Islet of Langerhans (tissue), 1 donor: ENCODE measurements around the gene CAMK1D.
"Not testable (repeated sequence)": the region's sequence is repeated elsewhere in the genome, so short reads cannot be mapped to it uniquely, and the experiment has no call there.

Experiments
- FAIRE-seq: peaks from one replicate; lab custom pipeline; 2011; peaks lifted over from hg19 to GRCh38; lab: Jason Lieb, UNC

The CAMK1D gene

DNA sequence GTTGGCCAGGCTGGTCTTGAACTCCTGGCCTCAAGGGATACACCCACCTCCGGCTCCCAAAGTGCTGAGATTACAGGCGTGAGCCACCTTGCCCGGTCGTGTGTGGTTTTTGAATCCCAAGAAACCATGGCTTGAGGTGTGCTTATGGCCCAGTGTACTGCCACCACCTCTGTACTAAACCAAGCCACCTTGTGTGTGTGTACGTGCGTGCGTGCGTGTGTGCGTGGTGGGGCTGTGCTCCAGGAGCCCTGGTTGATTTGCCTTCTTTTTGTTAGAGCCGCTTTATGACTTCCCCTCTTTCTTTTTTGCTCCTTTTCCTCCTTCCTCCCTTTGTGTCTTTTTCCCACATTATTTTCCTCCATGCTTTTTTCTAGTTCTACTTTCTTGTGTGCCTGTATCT lies 121.4 kb downstream of the CAMK1D start:
- no peak for FAIRE-seq

DNA sequence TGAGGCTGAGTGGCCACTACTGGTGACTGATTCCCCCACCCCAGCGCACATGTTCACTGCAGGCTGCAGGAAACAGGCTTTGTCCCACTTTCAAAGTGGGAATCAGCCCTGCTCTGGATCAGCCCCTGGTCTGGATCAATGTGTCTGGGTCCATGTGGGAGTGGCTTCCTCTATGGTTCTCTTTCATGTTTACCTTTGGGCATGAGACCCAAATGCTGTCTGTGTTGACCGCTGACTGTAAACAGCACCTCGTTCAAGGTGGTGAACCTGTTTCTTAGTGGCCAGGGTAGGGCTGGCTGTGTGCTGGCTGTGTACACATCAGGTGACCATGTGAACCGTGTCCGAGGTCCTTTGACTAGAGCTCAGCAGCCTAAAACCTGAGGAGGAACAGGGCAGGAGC lies 121.8 kb downstream of the CAMK1D start:
- no peak for FAIRE-seq

DNA sequence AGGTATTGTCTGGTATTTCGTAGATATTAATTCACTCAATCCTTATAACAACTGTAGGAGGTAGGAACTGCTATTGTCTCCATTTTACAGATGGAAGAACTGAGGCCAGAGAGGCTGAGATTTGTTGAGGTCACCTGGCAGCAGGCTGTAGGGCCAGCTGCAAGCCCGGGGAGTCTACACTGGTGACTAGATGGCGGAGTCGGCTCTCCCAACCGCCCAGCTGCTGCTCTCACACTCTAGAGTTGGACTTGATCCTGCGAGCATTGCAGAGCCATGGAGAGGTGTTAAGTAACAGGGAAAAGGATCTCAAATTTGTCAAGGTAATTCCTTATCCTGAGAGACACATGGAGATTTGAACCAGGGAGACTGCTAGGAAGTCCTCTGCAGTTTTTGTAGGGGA lies 124.1 kb downstream of the CAMK1D start:
- FAIRE-seq, result no peak

DNA sequence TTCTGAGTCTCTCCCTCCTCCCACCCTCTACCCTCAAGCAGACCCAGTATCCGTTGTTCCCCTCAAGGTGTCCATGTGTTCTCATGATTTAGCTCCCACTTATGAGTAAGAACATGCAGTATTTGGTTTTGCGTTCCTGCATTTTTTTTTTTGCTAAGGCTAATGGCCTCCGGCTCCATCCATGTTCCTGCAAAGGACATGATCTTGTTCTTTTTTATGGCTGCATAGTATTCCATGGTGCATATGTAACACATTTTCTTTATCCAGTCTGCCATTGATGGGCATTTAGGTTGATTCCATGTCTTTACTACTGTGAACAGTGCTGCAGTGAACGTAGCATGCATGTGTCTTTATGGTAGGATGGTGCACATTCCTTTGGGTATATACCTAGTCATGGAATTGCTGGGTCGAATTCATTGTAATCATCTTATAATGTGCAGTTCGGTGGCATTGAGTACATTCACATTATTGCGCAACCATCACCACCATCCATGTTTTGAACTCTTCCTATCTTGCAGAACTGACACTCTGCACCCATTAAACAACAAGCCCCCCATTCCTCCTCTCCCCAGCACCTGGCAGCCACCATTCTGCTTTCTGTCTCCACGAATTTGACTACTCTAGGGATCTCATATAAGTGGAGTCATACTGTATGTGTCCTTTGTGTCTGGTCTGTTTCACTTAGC lies 125.5 kb downstream of the CAMK1D start:
- no peak for FAIRE-seq

DNA sequence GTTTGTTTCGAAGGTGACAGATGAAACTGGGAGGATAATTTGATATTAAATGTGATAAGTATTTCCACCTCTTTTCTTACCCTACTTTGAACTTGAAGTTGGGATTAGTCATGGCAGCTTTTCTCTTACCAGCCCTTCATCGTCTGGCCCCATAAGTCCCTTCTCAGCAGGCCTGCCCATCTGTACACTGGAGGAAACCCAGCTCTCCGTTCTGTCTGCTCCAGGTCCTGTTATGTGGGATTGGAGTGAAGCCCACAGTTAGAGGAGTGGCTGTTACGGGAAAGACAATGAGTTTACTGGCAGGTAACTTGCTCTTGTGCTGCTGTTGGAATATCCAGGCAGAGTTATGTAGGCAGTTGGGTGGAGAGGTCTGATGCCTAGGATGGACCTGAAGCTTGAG lies 127.3 kb downstream of the CAMK1D start:
- FAIRE-seq, result no peak

DNA sequence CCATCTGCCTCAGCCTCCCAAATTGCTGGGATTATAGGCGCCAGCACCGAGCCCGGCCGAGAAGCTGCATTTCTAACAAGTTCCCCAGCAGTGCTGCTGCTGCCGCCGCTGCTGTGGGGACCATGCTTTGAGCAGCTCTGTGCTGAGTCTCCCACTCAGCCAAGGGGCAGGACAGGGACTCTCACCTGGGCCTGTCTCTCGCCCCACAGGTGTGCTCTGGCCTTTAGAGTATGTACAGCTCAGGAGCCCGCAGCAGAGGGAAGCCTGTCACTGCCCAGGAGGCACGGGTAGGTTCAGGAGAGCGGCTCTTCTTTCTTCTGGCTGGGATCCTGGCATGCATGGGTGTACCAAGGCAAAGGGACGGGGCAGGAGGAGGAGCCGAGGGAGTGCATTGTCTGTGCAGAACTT lies 130.1 kb downstream of the CAMK1D start:
- no peak for FAIRE-seq

DNA sequence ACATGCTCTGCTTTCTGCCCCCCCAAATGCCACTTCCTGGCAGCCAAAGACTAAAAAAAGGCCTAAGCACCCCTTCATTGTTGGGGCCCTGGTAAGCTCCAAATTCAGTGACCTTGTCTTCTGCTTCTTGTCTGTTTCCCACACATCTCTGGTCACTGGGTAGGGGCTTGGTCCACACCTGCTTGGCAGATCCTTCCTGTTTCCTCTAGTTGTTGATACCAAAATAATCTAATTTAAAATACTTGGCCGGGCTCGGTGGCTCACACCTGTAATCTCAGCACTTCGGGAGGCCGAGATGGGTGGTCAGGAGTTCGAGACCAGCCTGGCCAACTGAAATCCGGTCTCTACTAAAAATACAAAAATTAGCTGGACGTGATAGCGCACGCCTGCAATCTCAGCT lies 130.6 kb downstream of the CAMK1D start:
- no peak for FAIRE-seq

DNA sequence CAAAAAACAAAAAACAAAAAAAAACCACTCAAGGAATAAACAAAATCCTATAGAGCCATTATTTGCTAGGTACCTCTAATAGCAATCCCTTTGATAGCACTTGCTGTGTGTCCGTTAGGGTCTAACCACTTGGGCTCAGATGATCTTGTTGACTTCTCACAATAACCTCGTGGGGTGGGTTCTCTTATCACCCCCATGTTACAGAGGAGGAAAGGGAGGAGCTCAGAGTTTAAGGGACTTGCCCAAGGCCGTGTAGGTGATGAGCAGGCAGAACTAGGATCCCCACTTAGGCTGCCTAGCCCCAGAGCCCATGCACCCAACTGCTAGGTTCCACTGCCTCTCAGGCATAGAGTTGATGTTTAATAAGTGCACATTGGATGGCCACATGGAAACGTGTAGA lies 131.1 kb downstream of the CAMK1D start:
- FAIRE-seq, result no peak

DNA sequence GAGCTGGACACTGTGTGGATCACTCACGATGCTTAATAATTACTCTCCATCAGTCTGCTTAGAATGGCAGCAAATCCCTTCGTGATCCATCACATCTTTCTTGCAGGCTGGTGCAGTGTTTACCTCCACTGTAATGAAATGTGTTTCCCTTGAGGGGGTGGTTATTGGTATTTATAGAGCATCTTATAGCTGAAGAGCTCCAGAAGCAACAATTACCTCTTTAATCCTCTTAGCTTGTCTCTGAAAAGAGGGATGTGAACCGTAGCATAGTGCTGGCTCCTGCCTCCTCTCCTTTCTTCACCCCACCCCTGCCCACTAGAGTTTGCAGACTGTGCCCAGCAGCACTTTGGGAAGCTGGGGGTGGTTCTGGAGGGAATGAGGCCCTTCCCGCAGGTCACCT lies 132.6 kb downstream of the CAMK1D start:
- no peak for FAIRE-seq

DNA sequence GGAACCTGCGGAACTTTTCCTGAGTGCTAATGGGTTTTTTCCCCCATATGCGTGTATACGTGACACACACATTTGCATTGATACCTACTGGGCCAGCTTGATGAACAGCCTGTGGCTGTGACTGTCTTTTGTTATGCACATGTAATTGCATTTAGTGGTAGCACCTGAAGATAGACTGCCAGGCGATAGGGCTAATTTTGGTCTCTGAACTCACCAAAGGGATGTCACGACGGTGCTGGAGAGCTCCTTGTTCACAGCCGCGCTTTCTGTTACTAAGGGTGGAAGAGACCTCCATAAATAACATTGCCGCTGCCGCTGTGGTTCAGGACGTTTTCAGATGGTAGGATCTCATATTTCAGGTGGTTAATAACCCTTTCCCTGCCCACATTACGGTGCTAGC lies 133.2 kb downstream of the CAMK1D start:
- no peak for FAIRE-seq

DNA sequence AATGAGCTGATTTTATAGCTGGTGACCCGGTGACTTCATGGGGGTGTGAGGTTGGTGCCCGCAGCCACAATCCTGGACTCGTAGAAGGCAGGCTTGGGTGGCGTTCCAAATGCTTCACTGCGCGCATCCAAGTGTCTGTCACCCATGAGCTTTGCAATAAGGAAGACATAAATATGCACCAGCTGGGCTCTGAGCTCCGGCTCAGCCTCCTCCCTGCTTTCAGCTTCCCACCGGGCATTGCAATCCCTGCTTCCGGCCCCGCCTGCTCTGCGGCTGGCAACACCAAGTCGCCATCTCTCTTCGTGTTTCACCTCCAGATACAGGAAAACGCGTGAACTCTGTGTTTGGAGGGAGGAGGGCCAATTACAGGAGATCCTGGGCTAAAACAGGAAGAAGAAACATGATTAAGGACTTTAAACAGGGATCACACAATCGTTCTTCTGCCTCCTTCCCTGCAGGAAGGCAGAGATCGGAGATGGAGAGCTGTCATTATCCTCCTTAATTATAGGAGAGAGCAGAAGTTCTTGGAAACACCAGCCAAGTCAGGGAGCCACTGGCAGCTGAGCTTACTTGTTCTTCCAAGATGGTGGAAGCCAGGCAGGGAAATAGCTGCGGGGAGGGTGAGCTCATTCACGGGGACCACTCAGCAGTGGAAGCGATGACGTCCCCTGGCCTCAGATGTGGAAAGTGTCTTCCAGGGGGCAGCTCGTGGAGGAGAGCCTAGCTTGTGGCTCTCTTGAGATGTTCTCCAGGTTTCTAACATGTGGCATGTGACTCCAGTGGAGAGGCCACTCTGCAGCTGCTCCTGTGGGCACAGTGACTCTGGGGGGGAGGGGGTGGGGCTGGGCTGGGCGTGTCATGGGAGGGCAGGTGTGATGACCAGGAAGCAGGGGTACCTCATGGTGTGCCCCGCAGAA lies 134.9 kb downstream of the CAMK1D start:
- no peak for FAIRE-seq

DNA sequence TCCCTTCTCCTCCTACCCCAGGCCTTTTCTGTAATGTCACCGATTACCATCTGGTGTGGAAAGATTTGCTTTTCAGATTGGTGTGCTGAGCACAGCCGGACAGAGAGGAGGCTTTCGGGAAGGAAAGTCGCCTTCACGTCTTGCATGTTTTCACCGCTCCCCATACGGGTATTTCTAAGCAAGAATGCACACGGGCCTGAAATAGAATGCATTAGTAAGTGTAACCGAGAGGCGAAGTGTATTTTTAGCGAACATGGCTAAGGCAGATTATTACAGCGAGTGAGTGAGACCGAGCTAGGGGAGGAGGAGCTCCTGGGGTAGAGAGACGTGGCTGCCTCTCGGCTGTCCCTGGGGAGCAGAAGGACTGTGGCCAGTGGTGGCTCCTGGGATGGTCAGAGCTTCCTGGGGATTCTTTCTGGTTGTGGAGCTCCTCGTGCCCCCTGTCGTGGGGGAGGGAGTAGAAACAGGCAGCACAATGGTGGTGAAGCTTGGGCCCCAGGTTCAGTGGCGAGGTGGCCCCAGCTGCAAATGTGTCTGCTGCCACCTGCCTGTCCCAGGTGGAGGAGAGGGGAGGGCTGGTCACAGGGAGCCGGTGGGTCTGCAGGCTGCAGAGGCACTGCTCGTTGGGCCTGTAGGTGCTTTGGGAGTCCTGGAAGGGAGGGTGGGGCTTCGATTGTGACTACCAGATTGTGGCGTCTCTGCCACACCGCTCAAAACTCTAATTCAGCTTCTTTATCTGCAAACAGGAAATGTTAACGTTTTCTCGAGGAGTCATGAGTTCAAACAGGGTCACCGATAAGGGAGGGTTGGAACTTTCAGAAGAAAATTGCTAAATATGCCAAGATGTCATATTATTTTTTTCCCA lies 135.8 kb downstream of the CAMK1D start:
- no peak for FAIRE-seq

DNA sequence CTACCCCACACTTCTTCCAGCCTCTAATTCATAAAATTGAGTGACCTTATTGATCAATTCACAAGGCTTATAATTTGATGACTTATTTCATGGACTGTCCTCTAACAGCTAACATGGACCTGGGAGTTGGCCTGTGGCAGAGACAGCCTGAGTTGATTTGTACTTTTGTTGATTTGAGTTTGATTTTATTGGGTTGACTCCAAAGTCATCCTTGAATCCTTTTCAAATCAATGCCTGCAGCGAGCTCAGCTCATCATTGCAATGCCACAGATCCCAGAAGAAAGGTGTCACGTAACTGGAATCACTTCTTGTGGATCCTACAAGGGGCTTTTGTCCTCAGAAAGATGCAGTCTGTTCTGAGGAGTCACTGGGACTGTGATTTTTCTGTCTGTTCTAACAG lies 138.0 kb downstream of the CAMK1D start:
- FAIRE-seq, result no peak

DNA sequence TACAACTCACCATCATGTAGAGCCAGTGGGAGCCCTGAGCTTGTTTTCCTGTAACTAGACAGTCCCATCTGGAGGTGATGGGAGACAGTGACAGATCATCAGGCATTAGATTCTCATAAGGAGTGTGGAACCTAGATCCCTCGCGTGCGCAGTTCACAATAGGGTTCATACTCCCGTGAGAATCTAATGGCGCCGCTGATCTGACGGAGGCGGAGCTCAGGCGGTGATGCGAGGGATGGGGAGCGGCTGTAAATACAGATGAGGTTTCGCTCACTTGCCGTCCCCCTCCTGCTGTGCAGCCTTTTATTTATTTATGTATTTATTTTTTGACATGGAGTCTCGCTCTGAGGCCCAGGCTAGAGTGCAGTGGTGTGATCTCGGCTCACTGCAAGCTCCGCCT lies 139.3 kb downstream of the CAMK1D start:
- no peak for FAIRE-seq

DNA sequence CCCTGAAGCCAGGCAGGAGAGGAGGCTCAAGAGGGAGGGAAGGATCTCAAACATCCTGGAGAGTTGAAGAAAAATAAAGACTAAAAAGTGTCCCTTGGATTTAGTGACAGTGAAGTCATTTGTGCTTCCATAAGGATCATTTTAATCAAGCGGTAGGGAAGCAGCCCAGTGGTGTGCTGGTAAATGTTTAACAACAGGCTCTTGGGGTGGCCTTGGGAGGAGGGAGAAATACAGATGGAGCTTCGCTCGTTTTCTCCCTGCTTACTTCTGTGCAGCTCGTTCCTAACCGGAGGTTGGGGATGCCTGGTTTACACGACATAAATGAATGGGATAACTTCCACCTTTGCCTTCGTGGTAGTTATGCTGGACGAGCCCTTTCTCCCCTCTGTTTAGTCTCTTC lies 140.0 kb downstream of the CAMK1D start:
- no peak for FAIRE-seq

DNA sequence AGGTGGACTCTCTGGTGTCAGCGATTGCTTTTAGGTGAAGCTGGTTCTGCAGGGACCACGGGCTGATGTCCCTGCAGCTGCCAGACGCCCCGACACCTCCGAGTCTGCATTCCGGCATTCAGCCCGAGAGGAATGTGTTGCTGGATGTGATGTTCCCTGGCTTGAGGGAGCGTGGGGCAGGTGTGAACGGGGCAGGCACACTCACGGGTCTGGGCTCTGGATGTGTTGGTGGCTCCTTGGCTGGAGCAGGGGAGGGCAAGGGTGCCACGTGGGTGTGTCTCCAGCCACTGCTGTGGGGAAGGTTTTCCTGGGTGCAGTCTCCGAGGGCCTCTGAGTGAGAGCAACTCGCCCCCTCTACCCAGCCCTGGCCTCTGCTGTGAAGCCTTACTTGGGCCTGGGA lies 140.5 kb downstream of the CAMK1D start:
- FAIRE-seq, result no peak

DNA sequence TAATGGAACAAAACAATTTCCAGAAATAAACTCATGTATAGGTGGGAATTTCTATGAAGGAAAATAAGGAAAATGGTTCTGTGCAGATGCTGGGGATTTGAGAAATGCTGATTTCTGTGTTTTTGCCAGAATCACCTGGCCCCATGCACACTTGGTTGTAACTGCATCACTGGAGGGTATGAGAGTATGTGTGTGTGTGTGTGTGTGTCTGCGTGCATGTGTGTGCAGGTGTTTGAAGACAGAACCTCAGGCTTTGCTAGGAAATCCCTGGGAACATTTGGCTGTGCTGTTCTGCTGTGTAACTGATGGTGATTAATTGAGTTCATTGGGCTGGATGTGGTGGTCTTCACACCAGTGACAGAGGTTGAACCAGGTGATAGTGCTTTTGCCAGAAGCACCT lies 141.6 kb downstream of the CAMK1D start:
- FAIRE-seq, result no peak

DNA sequence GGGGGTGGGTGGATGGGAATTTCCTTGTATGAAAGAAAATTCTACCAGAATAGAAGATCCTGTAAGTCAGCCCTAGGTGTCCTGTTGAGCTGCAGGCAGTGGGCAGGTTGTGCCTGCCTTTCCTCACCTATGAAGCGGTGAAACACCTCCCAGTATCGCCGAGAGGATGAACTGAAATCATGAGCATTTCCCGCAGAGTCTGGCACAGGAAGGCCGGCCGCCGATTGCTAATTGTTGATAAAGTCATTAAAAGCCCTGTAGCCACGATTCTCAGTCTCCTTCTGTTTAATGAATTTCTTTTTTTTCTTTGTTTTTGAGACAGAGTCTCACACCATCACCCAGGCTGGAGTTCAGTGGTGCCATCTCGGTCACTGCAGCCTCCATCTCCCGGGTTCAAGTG lies 142.1 kb downstream of the CAMK1D start:
- no peak for FAIRE-seq

DNA sequence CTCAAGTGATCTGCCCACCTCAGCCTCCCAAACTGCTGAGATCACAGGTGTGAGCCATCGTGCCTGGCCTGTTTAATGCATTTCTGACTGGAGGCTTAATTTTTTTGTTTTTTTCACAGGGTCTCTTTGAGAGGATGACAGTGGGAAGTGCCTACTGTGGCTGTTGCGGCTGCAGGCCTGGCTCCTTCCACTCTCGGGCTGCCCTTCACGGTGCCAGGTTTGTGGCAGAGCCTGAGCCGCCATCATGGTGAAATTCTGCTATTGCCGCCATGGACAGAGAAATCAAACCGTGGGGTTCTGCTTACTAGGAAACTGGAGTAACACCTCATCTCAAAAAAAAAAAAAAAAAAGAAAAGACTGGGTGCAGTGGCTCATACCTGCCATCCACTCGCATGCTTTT lies 142.7 kb downstream of the CAMK1D start:
- no peak for FAIRE-seq

DNA sequence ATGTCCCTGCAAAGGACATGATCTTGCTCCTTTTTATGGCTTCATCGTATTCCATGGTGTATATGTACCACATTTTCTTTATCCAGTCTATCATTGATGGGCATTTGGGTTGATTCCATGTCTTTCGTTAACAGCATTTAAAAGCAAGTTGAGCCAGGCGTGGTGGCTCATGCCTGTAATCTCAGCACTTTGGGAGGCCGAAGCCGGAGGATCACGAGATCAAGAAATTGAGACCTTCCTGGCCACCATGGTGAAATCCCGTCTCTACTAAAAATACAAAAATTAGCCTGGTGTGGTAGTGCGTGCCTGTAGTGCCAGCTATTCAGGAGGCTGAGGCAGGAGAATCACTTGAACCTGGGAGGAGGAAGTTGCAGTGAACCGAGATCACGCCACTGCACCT lies 147.7 kb downstream of the CAMK1D start:
- not testable (repeated sequence) for FAIRE-seq

DNA sequence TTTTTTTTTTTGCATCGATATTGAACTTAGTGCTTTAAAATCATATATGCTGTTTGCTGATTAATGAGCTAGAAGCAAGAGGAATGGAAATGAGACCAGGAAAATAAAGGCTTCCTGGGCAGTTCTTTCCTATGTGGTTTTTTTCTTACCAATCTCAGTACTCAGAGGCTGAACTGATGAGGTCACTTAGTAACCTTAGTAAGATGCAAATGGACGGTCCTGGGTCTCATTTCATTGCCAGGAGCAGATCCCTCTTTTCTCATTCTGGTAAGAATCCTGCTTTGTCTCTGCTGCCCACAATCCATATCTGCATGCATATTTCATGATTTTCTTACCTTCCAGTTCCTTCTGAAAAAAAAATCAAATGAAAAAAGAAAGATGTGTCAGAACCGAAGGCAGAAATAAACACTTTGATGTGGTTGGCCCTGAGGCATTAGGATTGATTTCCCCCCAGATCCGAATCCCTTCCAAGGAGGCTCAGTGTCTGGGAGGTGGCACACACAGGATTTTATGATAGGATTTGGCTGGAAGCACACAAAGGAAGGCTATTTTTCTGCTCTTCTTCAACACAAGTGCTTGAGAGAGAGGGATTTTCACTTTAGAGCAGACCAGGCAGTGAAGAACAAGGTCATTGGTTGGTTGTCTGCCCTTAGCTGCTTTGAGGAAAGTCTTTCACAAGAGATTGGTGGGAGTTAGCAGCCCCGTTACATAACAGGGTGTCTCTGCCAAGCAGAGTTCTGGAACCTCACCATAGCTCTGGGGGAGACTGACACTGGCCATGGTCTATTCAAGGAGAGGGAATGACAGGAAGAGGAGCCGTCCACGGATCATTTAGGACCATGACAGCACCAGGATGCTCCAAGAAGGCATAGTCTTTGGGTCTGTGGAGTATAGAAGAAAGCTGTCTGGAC lies 150.0 kb downstream of the CAMK1D start:
- FAIRE-seq, result no peak
